CD4-positive, alpha-beta T cell treated with Interleukin-12 subunit alpha and Interleukin-12 subunit beta, for 1 hour (primary cell): ENCODE results near the gene SPEG.
A peak's percentile ranks its signal among the peaks of the same experiment; 100 is the strongest.

Experiments
- DNase-seq: peaks from one replicate; pipeline ENCODE4 v3.0.0-alpha.2; 2020

The SPEG gene

DNA sequence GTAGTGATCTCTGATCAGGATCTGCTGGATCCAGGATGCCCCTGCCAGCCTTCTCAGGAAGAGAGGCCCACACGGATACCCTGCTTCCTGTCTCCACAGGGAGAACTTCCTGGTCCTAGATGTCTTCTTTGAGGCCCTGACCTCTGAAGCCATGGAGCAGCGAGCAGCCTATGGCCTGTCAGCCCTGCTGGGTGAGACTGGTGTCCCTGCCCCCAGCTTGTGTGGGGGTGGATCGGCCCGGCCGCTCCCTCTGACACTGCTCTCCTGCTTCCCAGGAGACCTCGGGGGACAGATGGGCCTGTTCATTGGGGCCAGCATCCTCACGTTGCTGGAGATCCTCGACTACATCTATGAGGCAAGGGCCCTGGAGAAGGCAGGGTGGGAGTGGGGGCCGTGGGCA is 102.3 kb downstream of the SPEG start:
- no peak for DNase-seq

DNA sequence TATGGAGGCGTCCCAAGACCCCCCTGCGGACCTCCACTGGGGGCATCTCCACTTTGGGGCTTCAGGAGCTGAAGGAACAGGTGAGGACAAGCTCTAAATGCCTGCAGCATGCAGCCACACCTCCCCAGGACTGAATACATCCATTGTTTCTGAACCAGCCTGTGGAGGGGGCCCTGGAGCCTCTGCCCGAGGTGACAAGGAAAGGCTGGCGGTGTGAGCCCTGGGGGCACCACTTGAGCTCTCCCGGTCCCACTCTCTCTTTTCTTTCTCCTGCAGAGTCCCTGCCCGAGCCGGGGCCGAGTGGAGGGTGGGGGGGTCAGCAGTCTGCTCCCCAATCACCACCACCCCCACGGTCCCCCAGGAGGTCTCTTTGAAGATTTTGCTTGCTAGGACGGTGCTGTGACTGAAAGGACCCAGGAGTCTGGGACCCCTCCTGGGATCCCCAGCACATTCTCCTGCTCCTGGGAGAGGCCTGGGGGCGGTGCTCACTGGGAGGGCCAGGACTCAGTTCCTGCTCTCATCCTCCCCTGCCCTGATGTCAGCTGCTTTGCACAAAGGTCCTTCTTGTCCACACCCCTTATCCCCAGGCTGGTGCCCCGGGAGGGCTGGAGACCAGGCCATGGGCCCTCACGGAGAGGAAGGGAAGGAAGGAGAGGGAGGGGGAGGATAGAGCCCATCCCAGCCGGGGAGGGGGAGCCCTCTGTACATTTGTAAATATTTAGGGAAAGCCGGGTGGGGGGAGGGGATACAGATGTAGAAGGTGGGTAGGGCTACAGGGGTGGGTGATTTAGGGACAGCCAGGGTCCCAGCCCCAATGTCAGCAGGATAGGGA is 103.2 kb downstream of the SPEG start:
- DNase-seq = no peak

DNA sequence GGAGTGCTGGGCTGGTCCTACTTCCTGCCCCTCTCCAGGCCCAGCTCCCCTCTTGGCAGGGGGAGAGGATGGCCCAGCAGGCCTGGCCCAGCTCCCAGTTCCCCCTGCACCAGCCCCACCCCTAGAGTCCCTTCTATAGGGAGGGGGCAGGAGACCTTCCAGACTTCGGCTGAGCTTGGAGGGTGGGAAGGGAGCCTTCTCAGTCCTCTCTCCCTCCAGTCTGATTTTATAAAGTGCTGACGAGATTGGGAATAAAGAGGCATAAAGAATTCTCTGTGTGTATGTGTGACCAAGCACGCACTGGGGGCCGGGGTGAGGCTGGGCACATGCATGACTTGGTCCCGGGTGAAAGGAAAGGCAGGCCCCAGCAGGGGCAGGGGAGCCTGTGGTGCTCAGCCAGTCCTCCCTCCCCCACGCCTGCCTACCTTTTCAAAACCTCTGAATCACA is 103.9 kb downstream of the SPEG start:
- DNase-seq = no peak

GRCh38 chr2:219538956-219539788 is 104.5 kb downstream of the SPEG start:
- DNase-seq = no peak

DNA sequence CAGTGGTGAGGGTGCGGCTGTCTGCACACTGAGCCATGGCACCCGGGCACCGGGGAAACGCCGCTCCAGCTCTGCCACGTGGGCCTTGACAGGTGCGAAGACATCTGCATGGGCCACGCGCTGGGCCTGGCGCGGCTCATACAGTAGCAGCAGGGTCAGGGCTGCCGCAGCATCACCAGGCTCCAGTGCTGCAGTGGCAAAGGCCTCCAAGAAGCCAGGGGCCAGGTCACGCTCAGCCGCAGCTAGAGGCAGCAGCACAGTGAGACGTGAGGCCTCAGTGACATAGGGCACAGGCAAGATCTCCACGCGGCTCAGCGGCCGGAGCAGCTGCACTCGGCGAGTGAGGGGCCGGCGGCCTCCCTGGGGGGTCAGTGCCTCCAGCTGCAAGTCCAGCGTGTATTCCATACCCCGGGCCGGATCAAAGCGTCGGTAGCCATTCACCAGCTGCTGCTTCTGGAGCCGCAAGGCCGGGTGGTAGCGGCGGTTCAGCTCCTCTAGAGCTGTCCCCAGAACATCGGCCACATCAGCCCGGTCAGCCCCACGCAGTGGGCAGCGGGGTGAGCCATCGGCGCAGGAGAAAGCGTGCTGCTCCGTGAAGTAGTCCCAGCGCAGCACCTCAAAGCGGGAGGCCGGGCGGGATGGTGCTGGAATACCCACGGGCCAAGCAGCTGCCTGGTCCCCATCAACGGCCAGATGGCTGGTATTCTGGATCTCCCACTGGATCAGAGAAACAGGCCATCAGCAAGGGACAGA is 105.5 kb downstream of the SPEG start:
- no peak for DNase-seq

DNA sequence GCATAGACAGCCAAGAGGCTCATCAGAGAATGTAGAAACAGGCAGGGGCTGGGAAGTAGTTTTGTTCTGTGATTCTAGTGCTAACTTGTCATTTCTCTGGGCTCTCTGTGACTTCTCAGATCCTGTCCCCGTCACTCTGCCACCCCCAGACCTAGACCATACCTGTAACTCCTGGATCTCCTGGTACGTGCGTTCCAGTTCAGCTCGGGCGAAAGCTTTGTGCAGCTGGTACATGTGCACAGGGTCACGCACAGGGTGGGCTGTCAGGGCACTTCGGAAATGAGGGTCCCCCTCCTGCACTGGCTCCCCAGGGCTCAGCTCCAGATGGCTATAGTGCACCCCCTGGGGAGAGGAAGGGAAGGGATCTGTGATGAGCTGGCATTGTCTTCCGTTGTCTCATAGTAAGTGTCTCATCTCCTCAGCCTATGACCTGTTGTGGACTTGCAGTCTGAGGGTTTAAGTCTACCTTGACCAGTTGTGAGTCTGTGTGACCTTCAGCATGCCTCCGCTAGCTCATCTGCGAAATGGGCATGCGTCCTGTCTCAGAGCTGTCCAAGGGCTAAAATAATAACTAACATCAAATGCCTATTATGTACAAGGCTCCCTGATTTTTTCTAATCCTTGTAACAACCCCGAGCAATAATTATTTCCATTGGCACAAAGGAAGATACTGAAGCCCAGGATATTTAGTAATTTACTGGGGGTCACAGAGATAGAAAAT is 106.3 kb downstream of the SPEG start:
- no peak for DNase-seq

DNA sequence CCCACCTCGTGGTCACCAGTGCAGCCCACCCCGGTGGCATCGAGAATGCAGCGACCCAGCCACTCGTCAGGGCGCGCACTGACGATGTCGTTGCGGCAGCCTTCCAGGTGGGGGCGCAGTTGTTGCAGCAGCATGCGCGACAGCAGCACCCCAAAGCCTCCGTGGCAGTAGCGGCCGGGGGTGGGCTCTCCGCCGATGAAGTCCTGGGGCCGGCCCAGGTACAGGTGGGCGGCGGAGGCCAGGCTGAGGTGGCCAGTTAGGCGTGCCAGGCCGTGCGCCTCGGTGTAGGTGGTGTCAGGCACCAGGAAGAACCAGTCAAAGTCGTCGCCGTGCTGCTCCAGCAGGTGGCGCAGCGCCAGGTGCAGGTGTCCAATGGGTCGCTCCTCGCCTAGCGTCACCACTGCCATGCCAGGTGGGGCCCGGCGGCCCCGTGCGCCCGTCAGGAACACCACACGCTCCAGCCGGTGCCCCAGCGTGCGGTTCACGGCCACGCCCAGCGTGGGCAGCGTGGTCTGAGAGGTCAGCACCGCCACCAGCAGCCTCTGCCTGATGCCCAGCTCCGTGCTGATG is 107.1 kb downstream of the SPEG start:
- peak; percentile 91 for DNase-seq

GRCh38 chr2:219542931-219543595 is 108.4 kb downstream of the SPEG start:
- no peak for DNase-seq

- peak; percentile 96 for DNase-seq
These were observed 109.1 kb downstream of the SPEG start, which contains the start of the genes CHPF and TMEM198 for GRCh38 chr2:219543596-219544358. TSS of gene CHPF (minus strand) at chr2:219543809. CDS start at chr2:219543538, 271 bp downstream. TSS of gene TMEM198 (plus strand) at chr2:219544028. CDS start at chr2:219544728, 700 bp downstream.

DNA sequence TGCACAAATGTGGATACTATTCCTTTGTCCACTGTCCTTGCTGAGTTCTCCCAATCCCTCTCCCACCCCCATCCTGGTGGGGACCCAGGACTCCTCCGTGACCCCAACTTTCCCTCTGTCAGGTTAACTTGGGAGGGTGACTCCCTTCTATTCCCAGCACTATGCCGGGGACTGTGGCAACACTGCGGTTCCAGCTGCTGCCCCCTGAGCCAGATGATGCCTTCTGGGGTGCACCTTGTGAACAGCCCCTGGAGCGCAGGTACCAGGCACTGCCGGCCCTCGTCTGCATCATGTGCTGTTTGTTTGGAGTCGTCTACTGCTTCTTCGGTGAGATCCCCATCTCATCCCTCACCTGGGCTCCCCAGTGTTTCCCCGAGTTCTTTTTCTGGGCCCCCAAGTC is 109.9 kb downstream of the SPEG start:
- DNase-seq = no peak

GRCh38 chr2:219545295-219545942 is 110.8 kb downstream of the SPEG start:
- no peak for DNase-seq

DNA sequence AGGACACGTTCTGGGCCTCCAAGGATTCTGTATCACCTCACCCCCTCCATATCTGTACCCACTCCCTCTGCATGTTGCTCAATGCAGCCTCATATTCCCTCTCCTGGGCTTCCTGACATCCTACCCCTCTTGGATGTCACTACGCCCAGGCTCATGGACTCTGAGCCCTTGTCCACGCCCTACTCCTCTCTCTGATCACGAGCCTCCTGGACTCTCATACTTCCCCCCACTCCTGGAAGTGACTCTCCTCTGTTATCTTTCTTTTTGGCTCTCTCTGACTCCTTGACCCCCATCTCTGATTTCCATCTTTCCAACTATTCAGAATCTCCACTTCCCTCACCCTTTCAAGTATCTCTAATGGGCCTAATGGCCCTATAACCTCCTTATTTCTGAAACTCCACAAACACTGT is 111.3 kb downstream of the SPEG start:
- no peak for DNase-seq

- no peak for DNase-seq
These were observed 113.0 kb downstream of the SPEG start for GRCh38 chr2:219547621-219548020.
